ENCODE results near the gene REEP3.

The REEP3 gene

GRCh38 chr10:63627881-63628296 lies 106.7 kb downstream of the REEP3 start:
- TF ChIP-seq CSRNP3 (CRISPR knock-in tag; IDR thresholded peaks at IDR 0.05) (no peak), CSDC2 (CRISPR knock-in tag; IDR thresholded peaks at IDR 0.05) (no peak), BACH2 (CRISPR knock-in tag; IDR thresholded peaks at IDR 0.05; ENCODE audit: borderline replicate concordance) (no peak), ESRRG (CRISPR knock-in tag; IDR thresholded peaks at IDR 0.05) (no peak), RARB (CRISPR knock-in tag; IDR thresholded peaks at IDR 0.05) (no peak), ZFP3 (CRISPR knock-in tag; IDR thresholded peaks at IDR 0.05) (no peak), CREB5 (CRISPR knock-in tag; IDR thresholded peaks at IDR 0.05; ENCODE audit: low read depth) (no peak), ZFP30 (CRISPR knock-in tag; IDR thresholded peaks at IDR 0.05) (no peak), TOX (CRISPR knock-in tag; IDR thresholded peaks at IDR 0.05; ENCODE audit: borderline replicate concordance) (no peak), ARNTL (CRISPR knock-in tag; IDR thresholded peaks at IDR 0.05; ENCODE audit: borderline replicate concordance, low read depth) (no peak), TCF4 (CRISPR knock-in tag; IDR thresholded peaks at IDR 0.05; ENCODE audit: borderline replicate concordance) (no peak), ZNF565 (CRISPR knock-in tag; conservative IDR thresholded peaks at IDR 0.05; ENCODE audit: low read depth) (no peak)
- no peak for ATAC-seq

- ATAC-seq = peak; percentile 24
- TF ChIP-seq TSHZ2 (CRISPR knock-in tag; IDR thresholded peaks at IDR 0.05) = peak; percentile 70; the same call in 1 of the 2 replicates
- TF ChIP-seq ZNF565 (CRISPR knock-in tag; conservative IDR thresholded peaks at IDR 0.05; ENCODE audit: low read depth) = no peak
- no peak for TF ChIP-seq BACH2 (CRISPR knock-in tag; IDR thresholded peaks at IDR 0.05; ENCODE audit: borderline replicate concordance)
- TF ChIP-seq ISL1 (CRISPR knock-in tag; IDR thresholded peaks at IDR 0.05) = 0 out of 2 replicates have a peak, but pooled peaks have one; percentile 4
- TF ChIP-seq RARB (CRISPR knock-in tag; IDR thresholded peaks at IDR 0.05) = no peak
Observed at GRCh38 chr10:63628526-63629362, 107.5 kb downstream of the REEP3 start.

GRCh38 chr10:63629363-63630084 lies 108.3 kb downstream of the REEP3 start:
- ATAC-seq = peak; percentile 85
- TF ChIP-seq ARNTL (CRISPR knock-in tag; IDR thresholded peaks at IDR 0.05; ENCODE audit: borderline replicate concordance, low read depth) (no peak), ZNF8 (CRISPR knock-in tag; IDR thresholded peaks at IDR 0.05) (no peak), ZNF565 (CRISPR knock-in tag; conservative IDR thresholded peaks at IDR 0.05; ENCODE audit: low read depth) (no peak), CSDC2 (CRISPR knock-in tag; IDR thresholded peaks at IDR 0.05) (peak; percentile 59; the same call in 1 of the 2 replicates), ESRRG (CRISPR knock-in tag; IDR thresholded peaks at IDR 0.05) (no peak), ZFP3 (CRISPR knock-in tag; IDR thresholded peaks at IDR 0.05) (peak; percentile 64), OSR1 (CRISPR knock-in tag; IDR thresholded peaks at IDR 0.05) (no peak), ISL1 (CRISPR knock-in tag; IDR thresholded peaks at IDR 0.05) (peak; percentile 29; the same call in 1 of the 2 replicates), BACH2 (CRISPR knock-in tag; IDR thresholded peaks at IDR 0.05; ENCODE audit: borderline replicate concordance) (no peak), CSRNP3 (CRISPR knock-in tag; IDR thresholded peaks at IDR 0.05) (no peak), TOX (CRISPR knock-in tag; IDR thresholded peaks at IDR 0.05; ENCODE audit: borderline replicate concordance) (0 out of 2 replicates have a peak, but pooled peaks have one; percentile 4), PATZ1 (CRISPR knock-in tag; IDR thresholded peaks at IDR 0.05; ENCODE audit: borderline replicate concordance) (no peak), RARB (CRISPR knock-in tag; IDR thresholded peaks at IDR 0.05) (0 out of 2 replicates have a peak, but pooled peaks have one; percentile 36), ZFP30 (CRISPR knock-in tag; IDR thresholded peaks at IDR 0.05) (no peak), POU6F1 (CRISPR knock-in tag; IDR thresholded peaks at IDR 0.05; ENCODE audit: borderline replicate concordance, low read depth) (no peak), ZNF70 (CRISPR knock-in tag; IDR thresholded peaks at IDR 0.05) (no peak), ZC3H10 (CRISPR knock-in tag; IDR thresholded peaks at IDR 0.05) (0 out of 2 replicates have a peak, but pooled peaks have one; percentile 24)

Measured in SK-N-SH treated with all-trans-retinoic acid at 6 μM for 48 hours (cell line).